ENCODE results near the gene PCDHB14.
"Not testable (repeated sequence)": the region's sequence is repeated elsewhere in the genome, so short reads cannot be mapped to it uniquely, and the experiment has no call there.

DNA sequence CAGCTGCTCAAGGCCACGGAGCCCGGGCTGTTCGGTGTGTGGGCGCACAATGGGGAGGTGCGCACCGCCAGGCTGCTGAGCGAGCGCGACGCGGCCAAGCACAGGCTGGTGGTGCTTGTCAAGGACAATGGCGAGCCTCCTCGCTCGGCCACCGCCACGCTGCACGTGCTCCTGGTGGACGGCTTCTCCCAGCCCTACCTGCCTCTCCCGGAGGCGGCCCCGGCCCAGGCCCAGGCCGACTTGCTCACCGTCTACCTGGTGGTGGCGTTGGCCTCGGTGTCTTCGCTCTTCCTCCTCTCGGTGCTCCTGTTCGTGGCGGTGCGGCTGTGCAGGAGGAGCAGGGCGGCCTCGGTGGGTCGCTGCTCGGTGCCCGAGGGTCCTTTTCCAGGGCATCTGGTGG lies 34.0 kb upstream of the PCDHB14 start:
- TF ChIP-seq, protein P1, sequence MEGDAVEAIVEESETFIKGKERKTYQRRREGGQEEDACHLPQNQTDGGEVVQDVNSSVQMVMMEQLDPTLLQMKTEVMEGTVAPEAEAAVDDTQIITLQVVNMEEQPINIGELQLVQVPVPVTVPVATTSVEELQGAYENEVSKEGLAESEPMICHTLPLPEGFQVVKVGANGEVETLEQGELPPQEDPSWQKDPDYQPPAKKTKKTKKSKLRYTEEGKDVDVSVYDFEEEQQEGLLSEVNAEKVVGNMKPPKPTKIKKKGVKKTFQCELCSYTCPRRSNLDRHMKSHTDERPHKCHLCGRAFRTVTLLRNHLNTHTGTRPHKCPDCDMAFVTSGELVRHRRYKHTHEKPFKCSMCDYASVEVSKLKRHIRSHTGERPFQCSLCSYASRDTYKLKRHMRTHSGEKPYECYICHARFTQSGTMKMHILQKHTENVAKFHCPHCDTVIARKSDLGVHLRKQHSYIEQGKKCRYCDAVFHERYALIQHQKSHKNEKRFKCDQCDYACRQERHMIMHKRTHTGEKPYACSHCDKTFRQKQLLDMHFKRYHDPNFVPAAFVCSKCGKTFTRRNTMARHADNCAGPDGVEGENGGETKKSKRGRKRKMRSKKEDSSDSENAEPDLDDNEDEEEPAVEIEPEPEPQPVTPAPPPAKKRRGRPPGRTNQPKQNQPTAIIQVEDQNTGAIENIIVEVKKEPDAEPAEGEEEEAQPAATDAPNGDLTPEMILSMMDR (IDR thresholded peaks at IDR 0.05): not testable (repeated sequence)
- not testable (repeated sequence) for TF ChIP-seq POLR2A (IDR thresholded peaks at IDR 0.05)

All from transverse colon (tissue), 3 donors.